ENCODE results near the gene PSMC3IP.
A peak's percentile ranks its signal among the peaks of the same experiment; 100 is the strongest.
"Not testable (repeated sequence)": the region's sequence is repeated elsewhere in the genome, so short reads cannot be mapped to it uniquely, and the experiment has no call there.

PSMC3IP gene

GRCh38 chr17:42559075-42559474, 18.5 kb downstream of the PSMC3IP start:
- no peak for DNase-seq

- DNase-seq = not testable (repeated sequence)
Measured at GRCh38 chr17:42555961-42556617, 21.4 kb downstream of the PSMC3IP start.

GRCh38 chr17:42555122-42555622, 22.4 kb downstream of the PSMC3IP start:
- DNase-seq = no peak

- peak; percentile 74 for DNase-seq
Measured at GRCh38 chr17:42554250-42555121, 23.0 kb downstream of the PSMC3IP start.

GRCh38 chr17:42553866-42554249, 23.7 kb downstream of the PSMC3IP start:
- DNase-seq = no peak

GRCh38 chr17:42553161-42553818, 24.2 kb downstream of the PSMC3IP start:
- no peak for DNase-seq

- DNase-seq = not testable (repeated sequence)
Measured at GRCh38 chr17:42552736-42553135, 24.8 kb downstream of the PSMC3IP start, which contains the start of gene HSD17B1. Gene HSD17B1 (plus strand): TSS chr17:42552923. CDS start chr17:42552934, 11 bp downstream.

GRCh38 chr17:42548993-42549755, 28.4 kb downstream of the PSMC3IP start:
- DNase-seq = no peak

- peak; percentile 76 for DNase-seq
Measured at GRCh38 chr17:42548070-42548837, 29.3 kb downstream of the PSMC3IP start.

- no peak for DNase-seq
Measured at GRCh38 chr17:42547698-42548069, 29.8 kb downstream of the PSMC3IP start.

- no peak for DNase-seq
Measured at GRCh38 chr17:42547001-42547461, 30.5 kb downstream of the PSMC3IP start.

- DNase-seq = not testable (repeated sequence)
Measured at GRCh38 chr17:42545755-42546505, 31.6 kb downstream of the PSMC3IP start.

GRCh38 chr17:42544874-42545283, 32.6 kb downstream of the PSMC3IP start:
- DNase-seq = no peak

GRCh38 chr17:42543190-42544079, 34.1 kb downstream of the PSMC3IP start:
- DNase-seq = no peak

- no peak for DNase-seq
Measured at GRCh38 chr17:42541041-42541833, 36.3 kb downstream of the PSMC3IP start.

GRCh38 chr17:42540558-42540957, 37.0 kb downstream of the PSMC3IP start:
- DNase-seq = not testable (repeated sequence)

- no peak for DNase-seq
Measured at GRCh38 chr17:42538482-42538881, 39.0 kb downstream of the PSMC3IP start.

GRCh38 chr17:42537826-42538451, 39.6 kb downstream of the PSMC3IP start:
- no peak for DNase-seq

Measured in activated CD4-positive, CD25-positive, alpha-beta regulatory T cell treated with anti-CD3 and anti-CD28 coated beads, Interleukin-2, amount 50 U/mL, for 72 hours (primary cell).